Right lobe of liver (tissue), 4 donors: ENCODE results near the gene SRPK2.

Experiments used
- CTCF ChIP-seq, 4 donors: fragments of 200-600 bp in 3 of 4; fragments of 450-650 bp in 1 of 4; IDR thresholded peaks; one replicate each; pipeline versions ENCODE4 v1.5.1 to v1.8.0; 2016 to 2022; ENCODE audit warnings: antibody characterized with exemption in 4 of 4, mild to moderate bottlenecking in 2 of 4
- POLR2A ChIP-seq: fragments of 450-650 bp; IDR thresholded peaks from one replicate; pipeline ENCODE4 v1.6.1; 2017; ENCODE audit warnings: antibody characterized with exemption, mild to moderate bottlenecking
- donor health status: DM: no; HTN: no; CAD: no.
- donor health status: DM: no; HTN: no; CAD: no.
- donor health status: DM: no; HTN: yes; CAD: no.

- no peak for TF ChIP-seq CTCF (IDR thresholded peaks at IDR 0.05)
- TF ChIP-seq POLR2A, result no peak
These were observed 225.0 kb downstream of the SRPK2 start for GRCh38 chr7:105163718-105164117.
